ENCODE data around the gene P4HB.

Gene P4HB

GRCh38 chr17:81831563-81831956, 28.8 kb downstream of the P4HB start:
- DNase-seq (ENCODE audit: low read depth) = peak; percentile 3

GRCh38 chr17:81829858-81830257, 30.5 kb downstream of the P4HB start:
- no peak for DNase-seq (ENCODE audit: low read depth)

GRCh38 chr17:81828656-81829055, 31.7 kb downstream of the P4HB start:
- no peak for DNase-seq (ENCODE audit: low read depth)

GRCh38 chr17:81825841-81826466, 34.4 kb downstream of the P4HB start:
- no peak for DNase-seq (ENCODE audit: low read depth)

- no peak for DNase-seq (ENCODE audit: low read depth)
These were observed 35.7 kb downstream of the P4HB start for GRCh38 chr17:81824595-81824994.

- DNase-seq (ENCODE audit: low read depth) = no peak
These were observed 36.4 kb downstream of the P4HB start for GRCh38 chr17:81823820-81824550.

GRCh38 chr17:81822996-81823819, 37.1 kb downstream of the P4HB start:
- DNase-seq (ENCODE audit: low read depth) = no peak

GRCh38 chr17:81822312-81822637, 38.1 kb downstream of the P4HB start:
- DNase-seq (ENCODE audit: low read depth) = no peak

- DNase-seq (ENCODE audit: low read depth) = no peak
These were observed 38.6 kb downstream of the P4HB start for GRCh38 chr17:81821603-81822311.

GRCh38 chr17:81821147-81821546, 39.2 kb downstream of the P4HB start:
- DNase-seq (ENCODE audit: low read depth) = no peak

GRCh38 chr17:81819708-81820107, 40.6 kb downstream of the P4HB start:
- DNase-seq (ENCODE audit: low read depth) = no peak

GRCh38 chr17:81817758-81818147, 42.6 kb downstream of the P4HB start:
- DNase-seq (ENCODE audit: low read depth) = no peak

GRCh38 chr17:81815646-81815986, 44.7 kb downstream of the P4HB start:
- DNase-seq (ENCODE audit: low read depth) = no peak

GRCh38 chr17:81814748-81815645, 45.3 kb downstream of the P4HB start:
- no peak for DNase-seq (ENCODE audit: low read depth)

GRCh38 chr17:81813861-81814683, 46.3 kb downstream of the P4HB start:
- no peak for DNase-seq (ENCODE audit: low read depth)

- DNase-seq (ENCODE audit: low read depth) = no peak
These were observed 47.0 kb downstream of the P4HB start for GRCh38 chr17:81813371-81813684.

- no peak for DNase-seq (ENCODE audit: low read depth)
These were observed 47.6 kb downstream of the P4HB start for GRCh38 chr17:81812571-81813370.

- no peak for DNase-seq (ENCODE audit: low read depth)
These were observed 48.4 kb downstream of the P4HB start for GRCh38 chr17:81811705-81812570.

Data from activated T-cell treated with anti-CD3 and anti-CD28 coated beads for 24 hours (primary cell).